DOHH2 (cell line): Measurements from ENCODE around the gene PRKCE.

Experiments used
- H3F3A ChIP-seq: fragments of 200-600 bp; sonication (generic), shearing (Covaris generic); 2 replicates; pipeline ENCODE4 v1.6.0; 2016; ENCODE audit warnings: antibody characterized with exemption, mild to moderate bottlenecking; ENCODE audit not compliant: control insufficient read depth, insufficient read depth
- H3K27ac ChIP-seq: fragments of 200-600 bp; sonication (generic); 2 replicates; pipeline ENCODE4 v1.5.1; 2014; ENCODE audit warnings: low read depth, mild to moderate bottlenecking, low read length, moderate library complexity
- H3K27me3 ChIP-seq: fragments of 200-600 bp; sonication (generic); 2 replicates; pipeline ENCODE4 v1.6.1; 2014; ENCODE audit warnings: mild to moderate bottlenecking, low read length, mixed read lengths; ENCODE audit not compliant: control insufficient read depth
- H3K36me3 ChIP-seq: fragments of 200-600 bp; sonication (generic); 2 replicates; pipeline ENCODE4 v1.6.1; 2014; ENCODE audit warnings: mild to moderate bottlenecking, low read length, moderate library complexity, mixed read lengths; ENCODE audit not compliant: control insufficient read depth
- H3K4me1 ChIP-seq: fragments of 200-600 bp; sonication (generic); 2 replicates; pipeline ENCODE4 v1.6.1; 2014; ENCODE audit warnings: mild to moderate bottlenecking, low read length, mixed read lengths; ENCODE audit not compliant: control insufficient read depth
- H3K4me2 ChIP-seq: fragments of 200-600 bp; sonication (generic); 2 replicates; pipeline ENCODE4 v1.6.0; 2014; ENCODE audit warnings: mild to moderate bottlenecking, low read length, moderate library complexity
- H3K4me3 ChIP-seq: fragments of 200-600 bp; sonication (generic); 2 replicates; pipeline ENCODE4 v1.5.1; 2014; ENCODE audit warnings: mild to moderate bottlenecking, low read length, mixed read lengths
- H3K79me2 ChIP-seq: fragments of 200-600 bp; sonication (generic); 2 replicates; pipeline ENCODE4 v1.6.1; 2014; ENCODE audit warnings: mild to moderate bottlenecking, low read length, mixed read lengths; ENCODE audit not compliant: control insufficient read depth
- H3K9me2 ChIP-seq: fragments of 200-600 bp; sonication (generic); replicated peaks from 2 replicates; pipeline ENCODE4 v1.6.1; 2014; ENCODE audit warnings: mild to moderate bottlenecking, low read length, mixed read lengths; ENCODE audit not compliant: control insufficient read depth
- H3K9me3 ChIP-seq: fragments of 200-600 bp; sonication (generic); 2 replicates; pipeline ENCODE4 v1.6.1; 2014; ENCODE audit warnings: antibody characterized with exemption, low read length, mixed read lengths; ENCODE audit not compliant: control insufficient read depth, insufficient read depth
- H4K20me1 ChIP-seq: fragments of 200-600 bp; sonication (generic); 2 replicates; pipeline ENCODE4 v1.6.0; 2014; ENCODE audit warnings: low read depth, mild to moderate bottlenecking, antibody characterized with exemption, low read length, moderate library complexity; ENCODE audit not compliant: control insufficient read depth, insufficient read depth
- EZH2phosphoT487 ChIP-seq: fragments of 200-600 bp; sonication (generic); IDR thresholded peaks from 2 replicates; pipeline ENCODE4 v1.6.1; 2017; ENCODE audit warnings: borderline replicate concordance, mild to moderate bottlenecking, antibody characterized with exemption, low read length, moderate library complexity, mixed read lengths
- TF ChIP-seq, protein P1 (sequence below): fragments of 200-600 bp; sonication (generic); IDR thresholded peaks from one replicate; pipeline ENCODE4 v1.5.1; 2014; ENCODE audit warnings: antibody characterized with exemption, mild to moderate bottlenecking, low read depth, low read length; ENCODE audit not compliant: poor library complexity, severe bottlenecking

PRKCE gene

DNA sequence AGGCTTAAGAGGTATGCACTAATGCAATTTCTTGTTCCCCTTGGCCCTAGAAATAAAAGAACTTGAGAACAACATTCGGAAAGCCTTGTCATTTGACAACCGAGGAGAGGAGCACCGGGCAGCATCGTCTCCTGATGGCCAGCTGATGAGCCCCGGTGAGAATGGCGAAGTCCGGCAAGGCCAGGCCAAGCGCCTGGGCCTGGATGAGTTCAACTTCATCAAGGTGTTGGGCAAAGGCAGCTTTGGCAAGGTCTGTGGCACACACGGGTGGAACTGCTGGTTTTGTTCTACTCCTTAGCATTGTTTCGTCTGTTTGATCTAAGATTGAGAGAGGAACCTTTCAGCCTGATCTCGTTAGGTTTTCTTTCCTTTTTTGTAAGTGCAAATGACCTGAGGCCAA lies 355.9 kb downstream of the PRKCE start:
- TF ChIP-seq, protein P1, sequence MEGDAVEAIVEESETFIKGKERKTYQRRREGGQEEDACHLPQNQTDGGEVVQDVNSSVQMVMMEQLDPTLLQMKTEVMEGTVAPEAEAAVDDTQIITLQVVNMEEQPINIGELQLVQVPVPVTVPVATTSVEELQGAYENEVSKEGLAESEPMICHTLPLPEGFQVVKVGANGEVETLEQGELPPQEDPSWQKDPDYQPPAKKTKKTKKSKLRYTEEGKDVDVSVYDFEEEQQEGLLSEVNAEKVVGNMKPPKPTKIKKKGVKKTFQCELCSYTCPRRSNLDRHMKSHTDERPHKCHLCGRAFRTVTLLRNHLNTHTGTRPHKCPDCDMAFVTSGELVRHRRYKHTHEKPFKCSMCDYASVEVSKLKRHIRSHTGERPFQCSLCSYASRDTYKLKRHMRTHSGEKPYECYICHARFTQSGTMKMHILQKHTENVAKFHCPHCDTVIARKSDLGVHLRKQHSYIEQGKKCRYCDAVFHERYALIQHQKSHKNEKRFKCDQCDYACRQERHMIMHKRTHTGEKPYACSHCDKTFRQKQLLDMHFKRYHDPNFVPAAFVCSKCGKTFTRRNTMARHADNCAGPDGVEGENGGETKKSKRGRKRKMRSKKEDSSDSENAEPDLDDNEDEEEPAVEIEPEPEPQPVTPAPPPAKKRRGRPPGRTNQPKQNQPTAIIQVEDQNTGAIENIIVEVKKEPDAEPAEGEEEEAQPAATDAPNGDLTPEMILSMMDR: no peak
- no peak for TF ChIP-seq EZH2phosphoT487

DNA sequence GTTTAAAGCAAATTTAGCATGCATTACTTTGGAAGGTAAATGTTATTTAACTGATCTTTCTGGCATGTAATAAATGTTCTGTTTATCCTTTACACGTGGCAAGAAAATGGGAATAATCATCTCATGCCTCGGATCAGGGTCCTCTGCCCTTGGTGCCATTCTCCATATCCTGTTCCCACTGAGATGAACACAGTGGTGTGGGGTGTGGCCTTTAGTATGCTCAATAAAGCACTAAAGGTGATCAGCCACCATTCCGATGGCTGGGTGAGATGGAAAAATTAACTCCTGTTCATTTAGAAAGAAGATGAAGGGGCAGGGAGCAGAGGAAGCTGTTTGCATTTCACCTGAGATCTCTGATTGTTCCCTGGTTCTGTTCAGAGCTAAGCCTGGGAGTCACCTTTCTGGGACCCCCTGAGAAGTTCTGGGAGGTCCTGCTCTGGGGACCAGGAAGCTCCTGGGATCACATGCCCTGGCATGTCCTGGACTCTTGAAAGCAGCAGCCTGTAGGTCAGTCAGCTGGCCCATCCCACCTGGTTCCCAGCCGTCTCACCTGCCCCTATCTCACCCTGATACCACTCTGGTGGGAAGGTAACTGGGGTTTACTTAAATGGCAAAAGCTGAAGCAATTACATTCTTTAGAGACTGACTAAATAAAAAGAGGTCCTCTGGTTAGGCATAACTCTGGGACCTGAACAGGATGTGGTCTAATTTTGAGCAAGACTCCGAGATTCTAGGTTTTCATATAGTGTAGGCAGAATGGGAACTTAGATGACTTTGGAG lies 356.8 kb downstream of the PRKCE start:
- Histone ChIP-seq H3K4me2 (no peak overlapping the region), H3K4me3 (no peak overlapping the region), H3K9me2 (no peaks in the 10 kb centered on the region), H3K36me3 (no peaks in the 10 kb centered on the region), H3K27me3 (no peaks in the 10 kb centered on the region), H3K27ac (no peak overlapping the region), H3K9me3 (no peaks in the 10 kb centered on the region), H4K20me1 (no peaks in the 10 kb centered on the region), H3F3A (no peaks in the 10 kb centered on the region), H3K4me1 (peaks cover 24% of the 10 kb centered on the region), H3K79me2 (no peaks in the 10 kb centered on the region)
- TF ChIP-seq, protein P1: no peak

More for the DNA sequence above, 355.9 kb downstream of the PRKCE start:
- Histone ChIP-seq H3K9me3 (no peaks in the 10 kb centered on the region), H3K27ac (no peak overlapping the region), H4K20me1 (no peaks in the 10 kb centered on the region), H3K36me3 (no peaks in the 10 kb centered on the region), H3K4me2 (no peak overlapping the region), H3F3A (no peaks in the 10 kb centered on the region), H3K27me3 (no peaks in the 10 kb centered on the region), H3K79me2 (no peaks in the 10 kb centered on the region), H3K4me1 (peaks cover 24% of the 10 kb centered on the region), H3K4me3 (no peak overlapping the region), H3K9me2 (no peaks in the 10 kb centered on the region)

DNA sequence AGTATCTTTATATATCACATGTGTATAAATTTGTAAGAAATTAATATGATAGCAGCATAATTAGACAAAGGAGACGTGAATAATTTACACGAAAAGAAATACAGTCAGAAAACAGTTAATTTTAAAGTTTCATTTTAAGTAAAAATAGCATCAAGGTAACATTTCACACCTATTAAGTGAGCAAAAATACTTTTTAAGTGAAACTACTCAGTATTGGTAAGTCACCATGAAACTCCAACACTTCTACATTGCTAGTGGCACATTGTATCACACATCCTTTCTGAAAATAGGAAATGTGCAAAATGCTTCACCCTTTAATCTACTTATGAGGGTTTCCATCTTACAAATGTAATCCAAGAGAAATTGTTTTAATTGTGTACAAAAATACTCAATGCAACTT lies 357.8 kb downstream of the PRKCE start:
- Histone ChIP-seq H3K9me2 (no peaks in the 10 kb centered on the region), H3K4me2 (peak overlapping the region; percentile 33; the same call in 1 of the 2 replicates)
- TF ChIP-seq, protein P1: no peak
- no peak for TF ChIP-seq EZH2phosphoT487

More for the DNA sequence above, 357.8 kb downstream of the PRKCE start:
- Histone ChIP-seq H3K4me3 (no peak overlapping the region), H3K9me3 (no peaks in the 10 kb centered on the region), H3K4me1 (peaks cover 24% of the 10 kb centered on the region), H3K27ac (peak overlapping the region; percentile 20; the same call in 1 of the 2 replicates), H3F3A (no peaks in the 10 kb centered on the region), H3K79me2 (no peaks in the 10 kb centered on the region), H3K27me3 (no peaks in the 10 kb centered on the region), H4K20me1 (no peaks in the 10 kb centered on the region), H3K36me3 (no peaks in the 10 kb centered on the region)
